Measurements from ENCODE around the gene ALPL. TPM values are rescaled to one million over a fixed set of nuclear protein-coding genes. Genes with fewer than 3 reads are reported as not detected.

ALPL gene
- total and polyA plus RNA-seq, 10 of the 15 experiments (the other 5 are each of a cell fraction or from before 2014, with no cell fraction given) = 0.07 to 0.59 (median 0.31) TPM; not detected in 2

GRCh38 chr1:21569820-21570527 is 60.8 kb downstream of the ALPL start:
- CTCF ChIA-PET = no interaction called here

GRCh38 chr1:21570528-21570875 is 61.3 kb downstream of the ALPL start:
- Histone ChIP-seq H3K27ac (ENCODE audit: control insufficient read depth, insufficient read depth) (no peak overlapping the region), H3K4me1 (ENCODE audit: control insufficient read depth, insufficient read depth, low read length) (no peaks in the 10 kb centered on the region), H4K20me1 (ENCODE audit: control insufficient read depth, insufficient read depth) (no peaks in the 10 kb centered on the region), H3K9me3 (replicated peaks; ENCODE audit: control insufficient read depth, insufficient read depth, low read length) (no peaks in the 10 kb centered on the region), H3K36me3 (ENCODE audit: control insufficient read depth in 2 of 2, insufficient read depth in 2 of 2, low read length in 1 of 2) (no peaks in the 10 kb centered on the region), H3K9ac (ENCODE audit: control insufficient read depth, insufficient read depth, low read length) (no peak overlapping the region), H2AFZ (ENCODE audit: control insufficient read depth, low read depth, low read length) (no peak overlapping the region), H3K4me3 (no peak overlapping the region), H3K27me3 (replicated peaks in 1 of 2; ENCODE audit: control insufficient read depth in 2 of 2, insufficient read depth in 2 of 2, low read length in 1 of 2) (no peaks in the 10 kb centered on the region; a peak in 2 of 4 replicates), H3K79me2 (ENCODE audit: control insufficient read depth, insufficient read depth, low read length) (no peaks in the 10 kb centered on the region), H3K4me2 (ENCODE audit: control insufficient read depth, insufficient read depth) (no peak overlapping the region)
- intact Hi-C loops (cut with micrococcal nuclease; ENCODE audit: unreplicated experiment) = loop anchor here (10.0 kb wide), 1 partner anchor 196 kb away; no protein-coding TSS in a partner anchor
- in situ Hi-C loops (cut with MboI) = no loop called here
- ATAC-seq = no peak
- ChIA-PET POLR2A (no interaction called here), CTCF (no interaction called here), RAD21 (ENCODE audit: unreplicated experiment) (no interaction called here), SMC1A (ENCODE audit: uncharacterized antibody, unreplicated experiment) (no interaction called here)
- no peak for FAIRE-seq
- no TSS peak for BruUV-seq (replicated peaks)
- no peak for DNase-seq (ENCODE audit: low read depth, low spot score)
- 58% methylated on average over 5 of the region's 5 CpGs for WGBS (ENCODE audit: insufficient coverage, insufficient replicate concordance, low lambda C conversion rate, missing lambda C conversion rate)
- TF ChIP-seq RB1 (IDR thresholded peaks at IDR 0.05; ENCODE audit: borderline replicate concordance) = no peak
- no peak for TF ChIP-seq MXI1 (IDR thresholded peaks at IDR 0.05; ENCODE audit: low read depth, low read length)
- TF ChIP-seq RAD21 (IDR thresholded peaks at IDR 0.05; ENCODE audit: insufficient read depth, low read depth, low read length) = no peak
- TF ChIP-seq FOXM1 (IDR thresholded peaks at IDR 0.05; ENCODE audit: low read depth, low read length) = no peak
- no peak for TF ChIP-seq POLR2AphosphoS2 (IDR thresholded peaks at IDR 0.05; ENCODE audit: low read depth, low read length)
- TF ChIP-seq ZNF384 (IDR thresholded peaks at IDR 0.05; ENCODE audit: borderline replicate concordance, low read depth, low read length) = no peak
- TF ChIP-seq E2F4 (IDR thresholded peaks at IDR 0.05; ENCODE audit: low read depth, low read length) = no peak
- no peak for TF ChIP-seq CBX3 (IDR thresholded peaks at IDR 0.05; ENCODE audit: borderline replicate concordance, low read depth)
- TF ChIP-seq MEF2A (IDR thresholded peaks at IDR 0.05; ENCODE audit: insufficient read depth, low read depth, low read length) = no peak

More at GRCh38 chr1:21569820-21570527, 60.8 kb downstream of the ALPL start:
- no TSS peak for BruUV-seq (replicated peaks)
- H4K20me1 ChIP-seq (ENCODE audit: control insufficient read depth, insufficient read depth) = no peaks in the 10 kb centered on the region
- no peak overlapping the region for H3K4me2 ChIP-seq (ENCODE audit: control insufficient read depth, insufficient read depth)
- H3K9me3 ChIP-seq (replicated peaks; ENCODE audit: control insufficient read depth, insufficient read depth, low read length) = no peaks in the 10 kb centered on the region
- no peak overlapping the region for H3K9ac ChIP-seq (ENCODE audit: control insufficient read depth, insufficient read depth, low read length)
- TF ChIP-seq PKNOX1 (IDR thresholded peaks at IDR 0.05) = no peak
- TF ChIP-seq SIX5 (IDR thresholded peaks at IDR 0.05; ENCODE audit: low read depth, low read length, severe bottlenecking) = no peak
- H3K79me2 ChIP-seq (ENCODE audit: control insufficient read depth, insufficient read depth, low read length) = no peaks in the 10 kb centered on the region
- H3K27me3 ChIP-seq (replicated peaks in 1 of 2; ENCODE audit: control insufficient read depth in 2 of 2, insufficient read depth in 2 of 2, low read length in 1 of 2) = no peaks in the 10 kb centered on the region; a peak in 2 of 4 replicates
- H3K4me3 ChIP-seq = no peak overlapping the region
- H3K36me3 ChIP-seq (ENCODE audit: control insufficient read depth in 2 of 2, insufficient read depth in 2 of 2, low read length in 1 of 2) = no peaks in the 10 kb centered on the region
- ATAC-seq = no peak
- no peak overlapping the region for H2AFZ ChIP-seq (ENCODE audit: control insufficient read depth, low read depth, low read length)
- 28% methylated on average over 10 of the region's 10 CpGs for WGBS (ENCODE audit: insufficient coverage, insufficient replicate concordance, low lambda C conversion rate, missing lambda C conversion rate)
- DNase-seq (ENCODE audit: low read depth, low spot score) = no peak
- RAD21 ChIA-PET (ENCODE audit: unreplicated experiment) = no interaction called here
- no peaks in the 10 kb centered on the region for H3K4me1 ChIP-seq (ENCODE audit: control insufficient read depth, insufficient read depth, low read length)
- POLR2A ChIA-PET = no interaction called here
- in situ Hi-C loops (cut with MboI) (no loop called here), intact Hi-C loops (cut with micrococcal nuclease; ENCODE audit: unreplicated experiment) (loop anchor here (10.0 kb wide), 1 partner anchor 195 kb away; no protein-coding TSS in a partner anchor)
- SMC1A ChIA-PET (ENCODE audit: uncharacterized antibody, unreplicated experiment) = no interaction called here
- no peak for FAIRE-seq
- no peak overlapping the region for H3K27ac ChIP-seq (ENCODE audit: control insufficient read depth, insufficient read depth)

Measured in GM12878 (cell line).